Fibroblast of lung (primary cell): Measurements from ENCODE around the gene TCOF1.

Experiments
- CTCF ChIP-seq, 2 donors: IDR thresholded peaks in 1 of 2; conservative IDR thresholded peaks in 1 of 2; 1 replicate in 1 of 2; 2 replicates in 1 of 2; pipeline ENCODE4 v1.5.1; 2011 to 2012; ENCODE audit warnings: low read length in 2 of 2, control low read depth in 1 of 2, inconsistent platforms in 1 of 2, low read depth in 1 of 2, mild to moderate bottlenecking in 1 of 2
- EZH2 ChIP-seq: IDR thresholded peaks from 2 replicates; pipeline ENCODE4 v1.5.1; 2012; ENCODE audit warnings: low read length, control low read depth, mild to moderate bottlenecking; ENCODE audit errors: missing control alignments

GRCh38 chr5:150353032-150353675 lies 4.3 kb upstream of the TCOF1 start:
- TF ChIP-seq CTCF (conservative IDR thresholded peaks at IDR 0.05 in 1 of 2, IDR thresholded peaks at IDR 0.05 in 1 of 2; ENCODE audit: low read depth in 1 of 2, low read length in 2 of 2) (no peak), EZH2 (no peak)
